Limb (tissue), 2 donors: ENCODE data around the gene MALRD1.

ENCODE experiments used
- DNase-seq, 2 donors: peaks; one replicate each; pipeline ENCODE4 v3.0.0-alpha.2; 2016; ENCODE audit errors: extremely low spot score in 2 of 2

The MALRD1 gene

GRCh38 chr10:19570991-19571390 is 522.4 kb downstream of the MALRD1 start:
- no peak for DNase-seq

DNA sequence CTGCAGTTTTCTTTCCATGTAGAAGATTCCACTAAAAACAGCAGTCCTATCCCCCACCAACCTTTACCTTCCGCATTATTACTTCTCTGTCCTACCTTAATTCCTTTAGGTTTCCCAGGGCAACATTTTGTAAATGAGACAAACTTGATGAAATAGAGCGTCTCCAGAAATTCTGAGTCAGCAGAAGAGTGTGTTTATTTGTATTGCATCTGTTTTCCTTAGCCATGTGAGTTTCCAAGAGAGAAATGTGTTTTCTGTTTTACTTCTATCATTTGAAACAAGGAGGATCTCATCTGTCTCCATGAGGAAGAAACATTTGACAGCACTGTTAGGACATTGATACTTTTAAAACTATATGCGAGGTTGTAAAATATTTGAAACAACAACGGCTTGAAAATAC is 523.5 kb downstream of the MALRD1 start:
- DNase-seq: no peak

DNA sequence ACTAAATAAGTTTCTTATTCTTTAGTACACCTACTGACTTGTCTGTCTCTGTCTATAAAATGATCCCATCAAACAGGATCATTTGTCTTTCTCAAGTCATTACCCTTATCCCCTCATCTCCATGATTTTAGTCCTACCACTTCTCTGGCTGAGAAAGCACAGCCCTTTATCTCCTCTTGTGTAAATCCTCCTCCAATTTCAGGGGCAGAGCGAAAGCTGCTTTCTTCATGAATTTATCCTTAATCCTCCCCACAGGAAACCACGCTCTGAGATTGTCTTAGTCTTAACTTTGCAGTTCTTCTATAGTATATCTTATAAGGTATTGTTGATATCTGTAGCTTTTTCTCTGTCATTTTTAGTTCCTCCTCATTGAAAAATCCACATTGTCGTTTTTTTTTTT is 528.0 kb downstream of the MALRD1 start:
- no peak for DNase-seq

DNA sequence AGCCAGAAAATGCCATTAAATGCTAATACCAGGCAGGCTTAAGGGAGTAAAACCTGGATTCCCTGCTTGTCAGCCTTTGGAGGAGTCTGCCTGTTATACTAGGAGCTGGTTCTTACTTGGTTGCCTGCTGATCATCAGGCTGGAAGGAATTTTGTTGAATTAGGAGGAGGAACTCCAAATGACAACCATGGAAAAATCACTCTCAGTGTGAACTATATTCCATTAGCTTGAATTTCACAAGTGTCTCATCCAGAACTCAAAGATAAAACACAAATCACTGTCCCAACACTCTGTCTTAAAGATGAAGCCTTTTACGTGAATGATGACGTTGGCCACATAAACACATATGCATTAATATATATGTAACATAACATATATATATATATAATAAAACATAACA is 528.8 kb downstream of the MALRD1 start:
- no peak for DNase-seq

- DNase-seq: no peak
Observed at GRCh38 chr10:19577807-19578206, 529.2 kb downstream of the MALRD1 start.

GRCh38 chr10:19578571-19578970 is 530.0 kb downstream of the MALRD1 start:
- DNase-seq: no peak

DNA sequence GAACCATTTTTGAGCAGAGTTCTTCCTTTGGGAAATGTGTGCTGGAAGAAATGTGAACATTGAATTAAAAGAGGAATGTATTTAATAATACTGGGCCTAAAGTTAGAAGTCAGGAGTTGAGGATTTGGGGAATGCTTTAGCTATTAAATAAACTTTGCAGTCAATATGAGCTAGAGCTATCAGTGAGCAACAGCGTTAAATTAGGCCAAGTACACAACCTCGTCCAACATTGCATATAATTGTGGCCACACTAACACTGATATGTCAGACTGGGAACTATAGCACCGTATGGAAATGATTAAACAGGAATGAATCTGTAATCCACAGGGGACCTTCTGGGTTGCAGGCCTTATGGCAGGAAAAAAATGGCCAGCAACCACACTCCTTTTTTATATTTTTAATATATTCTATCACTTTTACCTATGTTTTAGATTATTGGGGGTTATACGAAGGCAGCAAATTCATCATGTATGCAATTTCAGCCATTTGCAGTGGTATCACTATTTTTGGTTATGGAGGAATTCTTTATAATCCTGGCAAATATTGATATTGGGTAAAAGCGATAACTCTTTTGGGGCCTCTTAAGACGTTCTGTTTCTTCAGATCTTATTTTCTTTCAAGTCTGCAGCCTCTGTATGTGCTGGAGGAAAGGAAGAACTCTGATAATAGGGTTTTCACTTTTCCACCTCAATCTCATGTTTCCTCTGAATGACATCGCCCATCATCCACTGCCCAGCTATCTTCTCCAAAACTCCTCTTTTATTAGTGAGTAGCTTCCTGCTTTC is 531.4 kb downstream of the MALRD1 start:
- DNase-seq: peak in 1 of 2 donors; percentile 34

GRCh38 chr10:19580691-19581090 is 532.1 kb downstream of the MALRD1 start:
- DNase-seq: no peak

DNA sequence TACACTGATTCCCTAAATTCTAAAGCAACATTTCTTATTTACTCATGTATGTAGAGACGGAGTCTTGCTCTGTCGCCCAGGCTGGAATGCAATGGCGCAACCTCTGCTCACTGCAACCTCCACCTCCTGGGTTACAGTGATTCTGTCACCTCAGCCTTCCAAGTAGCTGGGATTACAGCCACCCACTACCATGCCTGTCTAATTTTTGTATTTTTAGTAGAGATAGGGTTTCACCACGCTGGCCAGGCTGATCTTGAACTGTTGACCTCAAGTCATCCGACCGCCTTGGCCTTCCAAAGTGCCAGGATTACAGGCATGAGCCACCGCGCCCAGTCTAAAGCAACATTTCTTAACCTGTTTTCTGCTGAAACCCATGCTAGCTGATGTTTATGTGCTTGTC is 540.0 kb downstream of the MALRD1 start:
- DNase-seq: no peak

GRCh38 chr10:19592276-19592675 is 543.7 kb downstream of the MALRD1 start:
- no peak for DNase-seq

DNA sequence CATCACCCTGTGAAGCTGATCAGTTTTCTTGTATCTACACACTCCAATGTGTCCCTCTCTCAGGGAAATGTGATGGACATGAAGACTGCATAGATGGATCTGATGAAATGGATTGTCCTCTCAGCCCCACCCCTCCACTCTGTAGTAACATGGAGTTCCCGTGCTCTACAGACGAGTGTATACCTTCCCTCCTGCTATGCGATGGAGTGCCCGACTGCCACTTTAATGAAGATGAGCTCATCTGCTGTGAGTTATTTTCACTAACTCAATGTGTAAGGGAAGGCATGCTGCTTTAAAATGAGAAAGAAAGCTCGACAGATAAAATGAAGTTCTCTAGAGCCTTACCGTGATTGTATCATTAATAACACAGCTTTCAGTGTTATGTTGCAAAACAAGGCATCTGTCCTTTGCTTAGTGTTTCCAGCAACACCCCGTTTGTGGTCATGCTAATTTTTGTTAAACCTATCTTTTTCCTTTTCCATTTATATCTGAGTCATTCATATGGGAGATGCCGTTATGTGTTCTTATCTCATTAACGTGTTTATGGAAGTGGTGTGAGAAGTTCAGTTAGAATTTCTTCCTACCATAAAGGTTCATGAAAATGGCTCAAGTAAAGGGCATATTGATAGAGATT is 546.7 kb downstream of the MALRD1 start:
- DNase-seq: no peak

DNA sequence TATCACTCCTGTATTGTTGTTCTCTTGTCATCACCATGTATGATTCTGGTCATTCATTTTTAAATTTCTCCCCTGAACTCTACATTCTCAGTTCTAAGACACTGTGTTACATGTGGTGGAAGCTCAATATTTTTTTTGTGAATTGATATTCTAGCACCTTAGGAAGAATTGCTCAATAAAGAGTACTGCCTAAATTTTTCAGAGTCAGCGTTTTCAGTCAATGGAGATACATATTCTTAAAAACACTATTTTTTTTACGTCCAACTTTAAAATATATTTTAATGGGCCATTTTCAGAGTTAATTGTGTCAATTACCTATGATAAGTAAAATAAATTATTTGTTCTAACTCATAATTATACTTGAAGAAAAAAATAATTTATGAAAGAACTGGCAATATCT is 557.2 kb downstream of the MALRD1 start:
- no peak for DNase-seq

- DNase-seq: no peak
Observed at GRCh38 chr10:19606968-19607367, 558.4 kb downstream of the MALRD1 start.

GRCh38 chr10:19611775-19612174 is 563.2 kb downstream of the MALRD1 start:
- DNase-seq: no peak

DNA sequence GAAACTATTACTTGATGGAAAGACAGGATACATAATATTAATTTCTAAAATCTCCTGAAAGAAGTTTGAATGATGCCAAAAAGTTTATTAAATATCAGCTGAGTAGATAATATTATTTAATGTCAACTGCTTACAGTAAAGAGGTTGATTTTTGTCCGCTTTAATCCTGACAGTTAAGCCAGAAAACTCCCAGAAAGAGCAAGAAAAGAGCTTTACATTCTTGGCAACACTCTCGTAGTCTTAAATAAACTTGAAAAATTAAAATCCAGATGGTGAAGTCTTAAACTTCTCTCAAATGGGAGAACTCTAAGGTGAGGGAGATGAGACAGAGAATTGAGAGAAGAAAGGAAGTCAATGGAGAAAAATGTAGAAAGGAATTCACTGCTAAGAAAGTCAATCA is 568.4 kb downstream of the MALRD1 start:
- DNase-seq: no peak

DNA sequence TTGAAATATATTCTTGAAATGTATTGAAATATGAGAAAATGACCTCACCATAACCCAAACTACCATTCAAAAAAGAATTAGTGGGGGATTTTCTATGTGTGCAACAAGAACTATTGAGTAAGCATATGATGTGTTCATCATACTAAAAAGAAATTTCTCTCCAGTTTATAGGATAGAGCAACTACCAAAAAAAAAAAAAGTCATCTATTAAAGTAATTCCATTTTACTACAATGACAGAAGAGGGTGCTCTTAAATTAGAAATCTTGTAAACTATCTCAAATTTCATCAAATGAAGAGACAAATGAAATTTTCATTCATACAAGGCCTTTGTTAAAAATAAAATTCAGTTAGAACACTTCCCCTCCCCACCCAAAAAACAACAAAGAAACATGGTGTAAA is 572.2 kb downstream of the MALRD1 start:
- DNase-seq: no peak

DNA sequence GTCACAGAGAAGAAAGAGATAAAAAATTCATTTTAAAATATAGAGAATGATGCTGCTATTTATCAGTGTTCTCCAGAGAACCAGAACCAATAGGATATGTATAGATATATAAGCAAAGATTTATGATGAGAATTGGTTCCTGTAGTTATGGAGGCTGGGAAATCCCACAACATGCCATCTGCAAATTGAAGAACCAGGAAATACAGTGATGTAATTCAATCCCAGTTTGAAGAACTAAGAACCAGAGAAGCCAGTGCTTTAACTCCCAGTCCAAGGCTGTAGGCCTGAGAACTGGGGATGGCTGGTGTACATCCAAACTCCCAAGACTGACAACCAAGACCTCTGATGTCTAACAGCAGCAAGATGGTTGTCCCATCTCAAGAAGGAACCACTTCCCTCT is 574.7 kb downstream of the MALRD1 start:
- no peak for DNase-seq

GRCh38 chr10:19626156-19626555 is 577.6 kb downstream of the MALRD1 start:
- no peak for DNase-seq

DNA sequence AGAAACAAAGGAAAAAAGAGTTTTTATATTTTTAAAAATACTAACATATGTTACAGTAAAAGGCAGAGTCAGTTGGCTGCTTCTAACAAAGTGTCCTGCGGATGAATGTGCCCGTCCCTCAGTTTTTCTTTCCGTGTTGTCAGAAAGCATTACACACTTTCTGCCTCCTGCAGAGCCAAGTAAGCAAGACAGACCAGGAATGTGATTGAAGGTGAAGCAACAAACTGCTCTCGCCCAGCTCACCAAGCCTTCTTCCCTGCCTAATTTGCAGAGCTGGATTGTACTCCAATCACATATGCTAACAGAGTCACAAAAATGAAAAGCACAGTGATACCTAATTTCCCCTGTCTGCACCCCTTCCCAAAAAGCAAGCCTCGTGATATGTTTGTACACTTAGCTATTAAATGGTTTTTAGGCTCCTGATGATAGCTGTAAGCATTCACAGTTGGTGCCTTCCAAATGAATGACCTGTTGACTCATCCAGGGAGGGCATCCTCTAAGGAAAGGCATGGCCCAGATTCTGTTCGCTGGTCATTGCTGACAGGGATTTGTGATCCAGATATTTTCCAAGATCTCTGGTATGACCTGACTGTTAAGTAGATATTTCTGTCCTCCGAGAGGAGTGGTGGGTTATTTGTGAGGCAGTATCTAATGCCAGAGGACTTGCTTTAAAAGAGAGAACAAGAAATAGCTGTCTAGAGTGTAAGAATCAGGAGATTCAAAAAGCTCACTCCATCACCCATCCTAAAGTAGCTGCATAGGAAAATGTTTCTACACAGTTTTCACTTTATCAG is 580.4 kb downstream of the MALRD1 start:
- DNase-seq: no peak

- DNase-seq: peak; percentile 45 to 50
Observed at GRCh38 chr10:19629567-19629966, 581.0 kb downstream of the MALRD1 start.

- DNase-seq: no peak
Observed at GRCh38 chr10:19634163-19634562, 585.6 kb downstream of the MALRD1 start.

- peak in 1 of 2 donors; percentile 29 for DNase-seq
Observed at GRCh38 chr10:19638182-19638895, 589.7 kb downstream of the MALRD1 start.
